DND-41 (cell line): ENCODE results near the gene FDX1.
A peak's percentile ranks its signal among the peaks of the same experiment; 100 is the strongest.

Experiments used
- ATAC-seq: fragments of 200-7000 bp; cut with Tn5 transposase; 3 replicates; pipeline ENCODE4 v1.9.1; 2021; ENCODE audit warnings: low read depth; ENCODE audit not compliant: insufficient read depth
- DNase-seq: peaks from one replicate; pipeline ENCODE4 v3.0.0-alpha.2; 2020
- H2AFZ ChIP-seq: 2 replicates; pipeline ENCODE4 v1.6.0; 2012; ENCODE audit warnings: low read depth, low read length
- H3K27ac ChIP-seq: 2 replicates; pipeline ENCODE4 v1.5.1; 2012; ENCODE audit warnings: low read length, inconsistent platforms
- H3K27me3 ChIP-seq: fragments of 200-600 bp; sonication (generic); 2 replicates; pipeline ENCODE4 v1.6.0; 2012; ENCODE audit warnings: low read length, mild to moderate bottlenecking, inconsistent platforms; ENCODE audit not compliant: insufficient read depth, poor library complexity
- H3K36me3 ChIP-seq: 2 replicates; pipeline ENCODE4 v1.5.1; 2012; ENCODE audit warnings: low read length, inconsistent platforms; ENCODE audit not compliant: insufficient read depth
- H3K4me1 ChIP-seq: 2 replicates; pipeline ENCODE4 v1.5.1; 2012; ENCODE audit warnings: mild to moderate bottlenecking, low read length; ENCODE audit not compliant: insufficient read depth
- H3K4me2 ChIP-seq: 2 replicates; pipeline ENCODE4 v1.6.0; 2012; ENCODE audit warnings: mild to moderate bottlenecking, moderate library complexity, low read length, inconsistent platforms; ENCODE audit not compliant: insufficient read depth
- H3K4me3 ChIP-seq, 2 experiments: fragments of 200-600 bp in 1 of 2; shearing (Covaris generic) in 1 of 2; 2 replicates each; pipeline ENCODE4 v1.5.1; 2012 to 2016; ENCODE audit warnings: inconsistent platforms in 2 of 2, low read length in 2 of 2, mild to moderate bottlenecking in 2 of 2, low read depth in 1 of 2, moderate library complexity in 1 of 2
- H3K79me2 ChIP-seq: 2 replicates; pipeline ENCODE4 v1.6.0; 2012; ENCODE audit warnings: low read length, inconsistent platforms; ENCODE audit not compliant: insufficient read depth
- H3K9ac ChIP-seq: 2 replicates; pipeline ENCODE4 v1.6.0; 2012; ENCODE audit warnings: low read depth, mild to moderate bottlenecking, inconsistent platforms, low read length, moderate library complexity
- H3K9me3 ChIP-seq: 2 replicates; pipeline ENCODE4 v1.5.1; 2012; ENCODE audit warnings: low read length, moderate library complexity, mild to moderate bottlenecking, inconsistent platforms; ENCODE audit not compliant: insufficient read depth, severe bottlenecking
- H4K20me1 ChIP-seq: 2 replicates; pipeline ENCODE4 v1.6.0; 2012; ENCODE audit warnings: low read length; ENCODE audit not compliant: insufficient read depth
- EZH2 ChIP-seq: IDR thresholded peaks from 3 replicates; pipeline ENCODE4 v1.6.1; 2012; ENCODE audit warnings: borderline replicate concordance, low read depth, mild to moderate bottlenecking, moderate library complexity, low read length, inconsistent platforms; ENCODE audit not compliant: severe bottlenecking
- TF ChIP-seq, protein P1 (sequence below): IDR thresholded peaks from 2 replicates; pipeline ENCODE4 v1.5.1; 2012; ENCODE audit warnings: borderline replicate concordance, low read length, moderate library complexity, mild to moderate bottlenecking; ENCODE audit not compliant: poor library complexity, severe bottlenecking; ENCODE audit errors: extremely low read depth

The FDX1 gene

DNA sequence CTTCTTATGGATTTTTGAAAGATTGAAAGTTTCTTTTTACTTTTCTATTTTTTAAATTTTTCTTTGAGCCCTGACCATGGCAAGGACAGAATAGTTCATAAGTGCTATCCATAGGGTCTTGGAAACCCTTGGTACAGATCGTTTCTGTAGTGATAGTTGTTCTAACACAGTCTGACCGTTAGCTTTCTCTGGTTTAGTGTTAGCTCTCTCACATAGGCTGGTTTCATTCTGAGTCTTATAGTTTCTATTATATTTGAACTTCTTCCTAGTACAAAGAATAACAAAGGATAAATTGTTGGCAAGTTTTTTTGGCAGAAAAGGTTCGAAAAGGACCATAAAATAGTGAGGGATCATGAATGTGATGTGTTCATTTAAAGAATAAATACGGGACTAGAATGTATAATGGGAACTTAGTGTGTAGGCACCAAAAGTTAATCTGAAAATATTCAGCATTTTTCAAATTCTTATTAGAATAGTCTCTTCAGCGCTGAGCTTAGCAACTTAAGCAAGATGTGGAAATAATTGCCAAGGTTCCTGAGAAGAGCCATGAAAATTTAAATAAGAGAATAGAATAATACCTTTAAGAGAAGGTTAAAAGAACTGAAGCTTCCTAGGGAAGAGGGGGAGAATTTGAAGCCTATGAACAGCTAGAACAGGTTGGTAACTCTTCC is 24.1 kb downstream of the FDX1 start:
- Histone ChIP-seq H3K9me3 (no peaks in the 10 kb centered on the region), H3K9ac (no peak overlapping the region), H3K36me3 (peaks cover 6% of the 10 kb centered on the region; the same call in 1 of the 2 replicates), H3K4me3 (no peak overlapping the region), H2AFZ (no peak overlapping the region), H3K27ac (no peak overlapping the region), H4K20me1 (peaks cover 3% of the 10 kb centered on the region; the same call in 1 of the 2 replicates), H3K27me3 (no peaks in the 10 kb centered on the region), H3K4me2 (no peak overlapping the region), H3K79me2 (peaks cover 7% of the 10 kb centered on the region; the same call in 1 of the 2 replicates), H3K4me1 (no peaks in the 10 kb centered on the region)
- no peak for DNase-seq
- no peak for ATAC-seq
- no peak for TF ChIP-seq EZH2

DNA sequence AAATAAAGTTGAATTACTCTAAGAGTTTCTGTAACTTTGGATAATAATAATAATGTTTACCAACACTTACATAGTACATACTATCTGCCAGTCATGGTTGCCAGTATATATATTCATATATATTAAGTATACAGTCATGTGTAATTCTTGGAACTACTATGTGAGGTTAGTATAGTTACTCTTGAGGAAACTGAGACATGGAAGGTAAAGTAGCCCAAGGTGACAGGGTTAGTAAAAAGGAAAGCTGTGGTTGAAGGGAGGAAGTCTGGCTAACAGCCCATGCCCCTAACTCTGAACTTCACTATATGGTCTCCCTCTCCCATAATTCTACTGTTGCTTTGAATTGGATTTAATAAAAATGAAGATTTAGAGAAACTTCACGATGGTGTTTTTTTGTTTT is 24.9 kb downstream of the FDX1 start:
- Histone ChIP-seq H3K27ac (no peak overlapping the region), H3K4me3 (no peak overlapping the region), H3K9ac (no peak overlapping the region), H3K9me3 (no peaks in the 10 kb centered on the region), H4K20me1 (peaks cover 3% of the 10 kb centered on the region; the same call in 1 of the 2 replicates), H3K4me2 (no peak overlapping the region), H3K4me1 (no peaks in the 10 kb centered on the region), H3K27me3 (no peaks in the 10 kb centered on the region), H2AFZ (no peak overlapping the region), H3K36me3 (peaks cover 13% of the 10 kb centered on the region; the same call in 1 of the 2 replicates), H3K79me2 (peaks cover 4% of the 10 kb centered on the region; the same call in 1 of the 2 replicates)
- ATAC-seq: no peak
- no peak for TF ChIP-seq EZH2
- TF ChIP-seq, protein P1, sequence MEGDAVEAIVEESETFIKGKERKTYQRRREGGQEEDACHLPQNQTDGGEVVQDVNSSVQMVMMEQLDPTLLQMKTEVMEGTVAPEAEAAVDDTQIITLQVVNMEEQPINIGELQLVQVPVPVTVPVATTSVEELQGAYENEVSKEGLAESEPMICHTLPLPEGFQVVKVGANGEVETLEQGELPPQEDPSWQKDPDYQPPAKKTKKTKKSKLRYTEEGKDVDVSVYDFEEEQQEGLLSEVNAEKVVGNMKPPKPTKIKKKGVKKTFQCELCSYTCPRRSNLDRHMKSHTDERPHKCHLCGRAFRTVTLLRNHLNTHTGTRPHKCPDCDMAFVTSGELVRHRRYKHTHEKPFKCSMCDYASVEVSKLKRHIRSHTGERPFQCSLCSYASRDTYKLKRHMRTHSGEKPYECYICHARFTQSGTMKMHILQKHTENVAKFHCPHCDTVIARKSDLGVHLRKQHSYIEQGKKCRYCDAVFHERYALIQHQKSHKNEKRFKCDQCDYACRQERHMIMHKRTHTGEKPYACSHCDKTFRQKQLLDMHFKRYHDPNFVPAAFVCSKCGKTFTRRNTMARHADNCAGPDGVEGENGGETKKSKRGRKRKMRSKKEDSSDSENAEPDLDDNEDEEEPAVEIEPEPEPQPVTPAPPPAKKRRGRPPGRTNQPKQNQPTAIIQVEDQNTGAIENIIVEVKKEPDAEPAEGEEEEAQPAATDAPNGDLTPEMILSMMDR: no peak
- DNase-seq: no peak

DNA sequence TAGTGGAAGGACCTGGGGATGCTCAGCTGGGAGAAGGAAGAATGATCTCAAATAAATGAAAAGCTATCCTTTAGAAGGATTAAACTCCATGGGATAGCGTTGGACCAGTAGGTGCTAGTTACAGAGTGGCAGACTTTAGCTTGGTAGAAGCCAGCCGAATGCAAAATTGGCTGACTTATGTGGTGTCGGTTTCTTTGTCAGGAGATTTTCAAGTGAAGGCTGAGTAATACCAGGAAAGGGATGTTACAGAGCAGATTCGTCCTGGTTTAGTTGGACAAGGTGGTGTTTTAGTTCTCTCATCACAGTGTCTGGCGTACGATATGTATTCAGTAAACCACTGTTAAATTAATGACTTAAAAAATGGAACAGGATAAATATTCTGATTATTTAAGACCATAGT is 26.0 kb downstream of the FDX1 start:
- no peak overlapping the region for H3K27ac ChIP-seq
- no peak for DNase-seq
- peaks cover 3% of the 10 kb centered on the region; the same call in 1 of the 2 replicates for H4K20me1 ChIP-seq
- no peak for ATAC-seq
- H3K9ac ChIP-seq: no peak overlapping the region
- H3K4me3 ChIP-seq: no peak overlapping the region
- no peaks in the 10 kb centered on the region for H3K9me3 ChIP-seq
- H3K27me3 ChIP-seq: no peaks in the 10 kb centered on the region
- peaks cover 21% of the 10 kb centered on the region for H3K36me3 ChIP-seq
- H3K4me1 ChIP-seq: no peaks in the 10 kb centered on the region
- no peak overlapping the region for H2AFZ ChIP-seq
- no peak overlapping the region for H3K4me2 ChIP-seq
- no peak for TF ChIP-seq EZH2
- TF ChIP-seq, protein P1: no peak
- H3K79me2 ChIP-seq: no peaks in the 10 kb centered on the region

DNA sequence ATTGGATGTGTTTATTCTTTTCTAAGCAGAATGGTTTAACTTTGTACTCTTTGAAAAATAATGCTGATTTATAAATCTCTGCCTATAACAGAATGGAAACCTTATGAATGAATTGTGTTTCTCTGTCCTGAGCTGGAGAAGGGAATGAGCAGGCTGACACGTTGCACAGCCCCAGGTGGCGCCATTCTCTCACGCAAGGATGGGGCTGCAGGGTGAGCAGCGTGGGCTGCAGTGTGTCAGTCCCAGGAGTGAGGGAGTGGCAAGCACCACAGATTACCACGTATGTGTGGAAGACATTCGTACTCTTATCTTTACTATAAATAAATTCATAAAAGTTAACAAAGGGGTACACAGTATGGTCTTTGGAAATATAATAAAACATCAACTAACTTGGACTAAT is 33.4 kb downstream of the FDX1 start:
- H3K4me2 ChIP-seq: no peak overlapping the region
- H3K27me3 ChIP-seq: no peaks in the 10 kb centered on the region
- no peaks in the 10 kb centered on the region for H4K20me1 ChIP-seq
- H3K4me1 ChIP-seq: no peaks in the 10 kb centered on the region
- H3K27ac ChIP-seq: no peak overlapping the region
- no peak overlapping the region for H2AFZ ChIP-seq
- H3K9ac ChIP-seq: no peak overlapping the region
- DNase-seq: peak; percentile 22
- H3K4me3 ChIP-seq: no peak overlapping the region
- no peaks in the 10 kb centered on the region for H3K9me3 ChIP-seq
- TF ChIP-seq, protein P1: peak; percentile 46
- no peak for TF ChIP-seq EZH2
- peak; percentile 78 for ATAC-seq
- peaks cover 26% of the 10 kb centered on the region for H3K36me3 ChIP-seq
- no peaks in the 10 kb centered on the region for H3K79me2 ChIP-seq
